AG04450 (cell line): Measurements from ENCODE around the gene ZBTB5. TPM values are rescaled to one million over a fixed set of nuclear protein-coding genes. Genes with fewer than 3 reads are reported as not detected.

ENCODE experiments used
- CTCF ChIA-PET: fragments of 300-600, 350-600 bp; formaldehyde crosslinking; extraction: SDS; loops from one replicate; lab custom pipeline; 2022; ENCODE audit warnings: antibody characterized with exemption, inconsistent platforms; lab: Charles Lee
- POLR2A ChIA-PET: fragments of 350-600 bp; formaldehyde crosslinking; extraction: SDS; loops from one replicate; lab custom pipeline; 2021; ENCODE audit warnings: antibody characterized with exemption, inconsistent platforms; lab: Yijun Ruan, JAX
- DNase-seq: peaks from one replicate; pipeline ENCODE4 v3.0.0-alpha.2; 2011; ENCODE audit warnings: low read depth, low spot score
- H3K27ac ChIP-seq: one replicate; pipeline ENCODE4 v1.5.1; 2012; ENCODE audit warnings: low read depth, low read length, control low read depth
- H3K27me3 ChIP-seq: one replicate; pipeline ENCODE4 v1.6.0; 2012; ENCODE audit warnings: low read length; ENCODE audit not compliant: control insufficient read depth, insufficient read depth
- H3K4me3 ChIP-seq: 2 replicates; pipeline ENCODE4 v1.5.1; 2011; ENCODE audit warnings: mild to moderate bottlenecking, low read depth, low read length, control low read depth
- H3K9me3 ChIP-seq: 2 replicates; pipeline ENCODE4 v1.5.1; 2012; ENCODE audit warnings: low read length; ENCODE audit not compliant: control insufficient read depth, insufficient read depth
- polyA plus RNA-seq: library from polyadenylated mRNA; depleted of rRNA; stranded (reverse); fragments of >200 nt; gene quantifications from 2 replicates; pipeline ENCODE4 v1.2.3, GENCODE V29; 2011; rRNA removed
- TF ChIP-seq, protein P1 (sequence below): IDR thresholded peaks from 2 replicates; pipeline ENCODE4 v1.5.1; 2011; ENCODE audit warnings: low read depth, low read length, control low read depth, inconsistent platforms

The ZBTB5 gene
- polyA plus RNA-seq, 1 experiment, result 10.9 TPM

DNA sequence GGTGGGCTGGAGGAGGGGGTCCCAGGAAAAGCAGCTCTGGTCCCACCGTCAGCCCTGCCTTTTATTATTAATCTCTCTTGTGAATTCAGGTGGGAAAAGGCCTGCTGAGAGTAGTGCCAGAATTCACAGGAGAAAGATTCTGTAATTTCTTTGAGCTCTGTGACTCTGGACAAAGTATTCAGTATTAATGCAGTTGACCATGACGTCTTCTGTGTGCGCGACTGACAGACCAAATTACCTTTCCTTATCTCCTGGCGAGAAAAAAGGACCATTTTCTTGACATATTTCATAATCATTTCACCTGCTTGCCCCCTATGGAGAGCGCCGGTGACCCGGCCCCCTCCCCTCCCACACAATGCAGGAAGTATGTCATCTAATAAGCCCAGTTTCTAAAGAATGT is 69.6 kb downstream of the ZBTB5 start:
- TF ChIP-seq, protein P1, sequence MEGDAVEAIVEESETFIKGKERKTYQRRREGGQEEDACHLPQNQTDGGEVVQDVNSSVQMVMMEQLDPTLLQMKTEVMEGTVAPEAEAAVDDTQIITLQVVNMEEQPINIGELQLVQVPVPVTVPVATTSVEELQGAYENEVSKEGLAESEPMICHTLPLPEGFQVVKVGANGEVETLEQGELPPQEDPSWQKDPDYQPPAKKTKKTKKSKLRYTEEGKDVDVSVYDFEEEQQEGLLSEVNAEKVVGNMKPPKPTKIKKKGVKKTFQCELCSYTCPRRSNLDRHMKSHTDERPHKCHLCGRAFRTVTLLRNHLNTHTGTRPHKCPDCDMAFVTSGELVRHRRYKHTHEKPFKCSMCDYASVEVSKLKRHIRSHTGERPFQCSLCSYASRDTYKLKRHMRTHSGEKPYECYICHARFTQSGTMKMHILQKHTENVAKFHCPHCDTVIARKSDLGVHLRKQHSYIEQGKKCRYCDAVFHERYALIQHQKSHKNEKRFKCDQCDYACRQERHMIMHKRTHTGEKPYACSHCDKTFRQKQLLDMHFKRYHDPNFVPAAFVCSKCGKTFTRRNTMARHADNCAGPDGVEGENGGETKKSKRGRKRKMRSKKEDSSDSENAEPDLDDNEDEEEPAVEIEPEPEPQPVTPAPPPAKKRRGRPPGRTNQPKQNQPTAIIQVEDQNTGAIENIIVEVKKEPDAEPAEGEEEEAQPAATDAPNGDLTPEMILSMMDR, result no peak
- POLR2A ChIA-PET, result no interaction called here
- no peak overlapping the region for H3K4me3 ChIP-seq
- no peak for DNase-seq
- CTCF ChIA-PET, result interaction anchor here (0.7 kb wide), 1 partner anchor 20 kb away, joined by 3 read pairs; no protein-coding TSS in a partner anchor
- no peaks in the 10 kb centered on the region for H3K9me3 ChIP-seq
- H3K27ac ChIP-seq, result no peak overlapping the region
- peaks cover 9% of the 10 kb centered on the region for H3K27me3 ChIP-seq

DNA sequence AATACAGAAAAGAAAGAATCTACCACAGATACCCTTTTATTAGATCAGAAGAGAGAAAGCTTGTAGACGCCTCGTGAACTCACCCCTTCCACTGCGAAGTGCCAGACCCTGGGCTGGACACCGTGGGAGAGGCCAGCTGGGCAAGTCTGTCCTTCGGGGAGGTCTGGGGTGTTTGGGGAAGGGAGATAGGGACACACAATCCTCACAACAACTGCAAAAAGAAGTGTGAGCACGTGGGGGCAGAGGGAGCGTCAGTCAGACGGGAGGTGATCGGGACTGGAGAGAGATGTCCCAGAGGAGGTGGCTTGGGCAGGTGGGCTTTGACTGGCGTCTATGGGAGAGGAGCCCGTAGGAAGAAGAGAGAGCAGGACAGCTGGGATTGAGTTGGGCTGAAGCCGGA is 70.0 kb downstream of the ZBTB5 start:
- peaks cover 9% of the 10 kb centered on the region for H3K27me3 ChIP-seq
- H3K4me3 ChIP-seq, result no peak overlapping the region
- CTCF ChIA-PET, result no interaction called here
- no peak for DNase-seq
- no peak overlapping the region for H3K27ac ChIP-seq
- POLR2A ChIA-PET, result no interaction called here
- no peaks in the 10 kb centered on the region for H3K9me3 ChIP-seq
- TF ChIP-seq, protein P1, result no peak

DNA sequence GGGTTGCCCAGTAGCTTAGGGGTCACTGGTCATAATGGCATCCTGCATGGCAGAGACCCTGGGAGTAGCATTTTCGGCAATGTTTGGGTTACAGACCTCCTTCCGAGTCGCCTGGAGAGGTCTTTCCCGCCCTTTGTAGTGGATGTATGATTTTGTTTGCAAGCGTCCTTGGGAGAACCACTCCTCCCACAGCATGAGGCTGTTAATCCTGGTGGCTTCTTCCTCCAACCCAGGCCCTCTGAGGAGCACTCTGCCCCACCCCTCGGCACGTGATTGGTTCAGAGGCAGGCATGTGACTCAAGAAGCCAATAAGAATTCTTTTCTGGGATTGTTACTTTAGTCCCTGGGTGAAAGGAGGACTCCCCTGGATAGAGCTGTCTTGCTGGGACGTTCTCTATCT is 73.0 kb downstream of the ZBTB5 start:
- H3K9me3 ChIP-seq, result no peaks in the 10 kb centered on the region
- TF ChIP-seq, protein P1, result no peak
- CTCF ChIA-PET, result interaction anchor here (1.4 kb wide), 1 partner anchor 519 kb away, joined by 4 read pairs; no protein-coding TSS in a partner anchor
- no peak overlapping the region for H3K27ac ChIP-seq
- peaks cover 10% of the 10 kb centered on the region for H3K27me3 ChIP-seq
- POLR2A ChIA-PET, result no interaction called here
- H3K4me3 ChIP-seq, result no peak overlapping the region
- DNase-seq, result no peak

DNA sequence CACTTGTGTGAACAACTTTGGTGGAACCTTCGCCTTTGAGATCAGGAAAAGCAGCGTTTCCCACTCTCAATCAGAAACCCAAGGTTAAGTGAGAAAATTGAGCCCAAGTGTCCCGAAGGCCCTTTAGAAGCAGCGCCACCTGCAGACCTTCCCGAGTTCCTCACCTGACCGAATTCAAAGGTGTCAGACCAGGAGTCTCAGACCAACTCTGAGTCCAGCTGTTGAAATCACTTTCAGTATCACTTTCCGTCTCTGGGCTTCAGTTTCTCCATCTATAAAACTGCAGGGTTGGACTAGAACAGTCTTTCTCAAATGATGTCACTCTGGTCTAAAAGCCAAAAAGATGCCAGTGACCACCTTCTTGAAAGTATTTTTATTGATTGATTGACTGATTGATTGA is 74.5 kb downstream of the ZBTB5 start:
- POLR2A ChIA-PET, result no interaction called here
- H3K27me3 ChIP-seq, result peaks cover 11% of the 10 kb centered on the region
- CTCF ChIA-PET, result no interaction called here
- H3K27ac ChIP-seq, result no peak overlapping the region
- DNase-seq, result no peak
- H3K9me3 ChIP-seq, result no peaks in the 10 kb centered on the region
- no peak overlapping the region for H3K4me3 ChIP-seq
- TF ChIP-seq, protein P1, result 0 out of 2 replicates have a peak, but pooled peaks have one; percentile 18

Other genes with a start within 250 kb of the ZBTB5 start
- 96.1 and 126 TPM in 2 replicates for gene GRHPR, start 42.8 kb downstream of the ZBTB5 start, polyA plus RNA-seq
- 42.2 and 44.5 TPM in 2 replicates for gene POLR1E, start 20.5 kb upstream of the ZBTB5 start, polyA plus RNA-seq
- 9.7 and 10.7 TPM in 2 replicates for gene FBXO10, start 110.9 kb upstream of the ZBTB5 start, polyA plus RNA-seq
- 185 and 207 TPM in 2 replicates for gene TOMM5, start 127.1 kb upstream of the ZBTB5 start, polyA plus RNA-seq
- gene FRMPD1, start 185.5 kb upstream of the ZBTB5 start, polyA plus RNA-seq, result not detected in 2 replicates